Thyroid gland (tissue), 4 donors: ENCODE data around the gene LGI4. TPM values are rescaled to one million over a fixed set of nuclear protein-coding genes. Genes with fewer than 3 reads are reported as not detected.

ENCODE experiments used
- DNase-seq, 2 donors: peaks; one replicate each; pipeline ENCODE4 v3.0.0-alpha.2; 2019
- H3K27ac ChIP-seq, 3 donors: fragments of 200-600 bp; sonication (generic); 1 replicate in 2 of 3; 2 replicates in 1 of 3; pipeline ENCODE4 v1.5.1; 2016 to 2019; ENCODE audit warnings: mild to moderate bottlenecking in 1 of 3, moderate library complexity in 1 of 3
- H3K27me3 ChIP-seq: fragments of 200-600 bp; sonication (generic); one replicate; pipeline ENCODE4 v1.5.1; 2019
- H3K36me3 ChIP-seq, 2 donors: fragments of 200-600 bp; sonication (generic); one replicate each; pipeline ENCODE4 v1.5.1; 2016 to 2019
- H3K4me1 ChIP-seq, 2 donors: fragments of 200-600 bp; sonication (generic); one replicate each; pipeline ENCODE4 v1.5.1; 2017 to 2019
- H3K4me3 ChIP-seq, 3 donors: fragments of 200-600 bp; sonication (generic); replicated peaks in 1 of 3; 1 replicate in 2 of 3; 2 replicates in 1 of 3; pipeline ENCODE4 v1.5.1; 2016; ENCODE audit warnings: mild to moderate bottlenecking in 1 of 3
- H3K9me3 ChIP-seq: fragments of 200-600 bp; sonication (generic); one replicate; pipeline ENCODE4 v1.5.1; 2017
- CTCF ChIP-seq, 6 experiments: fragments of 200-600 bp in 3 of 6; fragments of 450-650 bp in 3 of 6; sonication (generic) in 3 of 6; IDR thresholded peaks; one replicate each; pipeline ENCODE4 v1.5.1; 2016 to 2019; ENCODE audit warnings: antibody characterized with exemption in 6 of 6, mild to moderate bottlenecking in 2 of 6, inconsistent platforms in 1 of 6, moderate library complexity in 1 of 6
- POLR2A ChIP-seq, 2 donors: fragments of 450-650 bp; IDR thresholded peaks; one replicate each; pipeline ENCODE4 v1.6.1; 2017; ENCODE audit warnings: antibody characterized with exemption in 2 of 2, mild to moderate bottlenecking in 2 of 2, moderate library complexity in 1 of 2
- WGBS, 2 donors: methylation state at CpG; one replicate each; pipeline ENCODE4 v1.1.5; 2017; 5-methylcytosine and 5-hydroxymethylcytosine counted together
- intact Hi-C: fragments of 100-400 bp; cut with DNase I; formaldehyde crosslinking; loops from one replicate; pipeline ENCODE4 v1.15.1; 2023
- total RNA-seq, 4 donors: library from RNA; depleted of rRNA; stranded (reverse); fragments of >200 nt; gene quantifications; one replicate each; pipeline ENCODE4 v1.2.3, GENCODE V29; 2016

The LGI4 gene
- total RNA-seq, 4 donors from 2014 or later, result 3.2 to 10.9 (median 6.9) TPM

DNA sequence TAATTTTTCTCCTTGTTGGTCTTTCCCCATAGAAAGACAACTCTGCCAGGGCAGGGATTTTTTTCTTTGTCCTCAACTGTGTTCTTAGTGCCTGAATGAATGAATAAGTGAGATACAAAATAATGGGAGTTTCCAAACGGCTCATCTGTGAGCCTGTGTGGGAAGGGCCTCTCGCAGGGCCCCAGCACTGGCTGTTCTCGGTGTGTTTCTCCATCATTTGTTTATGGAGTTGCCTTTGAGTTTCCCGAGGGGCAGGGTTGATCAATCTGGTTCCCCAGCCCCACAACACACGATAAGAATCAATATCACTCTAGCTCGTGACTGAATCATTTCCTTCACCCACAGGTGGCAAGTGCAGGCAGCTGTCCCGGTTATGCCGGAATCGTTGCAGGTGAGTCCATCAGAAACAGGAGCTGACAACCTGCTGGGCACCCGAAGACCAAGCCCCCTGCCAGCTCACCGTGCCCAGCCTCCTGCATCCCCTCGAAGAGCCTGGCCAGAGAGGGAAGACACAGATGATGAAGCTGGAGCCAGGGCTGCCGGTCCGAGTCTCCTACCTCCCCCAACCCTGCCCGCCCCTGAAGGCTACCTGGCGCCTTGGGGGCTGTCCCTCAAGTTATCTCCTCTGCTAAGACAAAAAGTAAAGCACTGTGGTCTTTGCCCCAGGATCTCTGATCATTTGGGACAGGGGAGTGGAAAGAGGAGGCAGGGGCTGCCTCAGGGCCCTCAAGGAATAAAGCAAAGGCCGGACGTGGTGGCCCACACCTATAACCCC is 34.5 kb upstream of the LGI4 start:
- Histone ChIP-seq H3K36me3 (peaks cover 0 to 6% of the 10 kb centered on the region in 2 donors), H3K4me3 (no peak overlapping the region), H3K27ac (no peak overlapping the region), H3K4me1 (no peaks in the 10 kb centered on the region), H3K9me3 (no peaks in the 10 kb centered on the region), H3K27me3 (no peaks in the 10 kb centered on the region)
- intact Hi-C loops, result no loop called here
- DNase-seq, result no peak
- WGBS, 2 donors, result 80 to 86% methylated on average over 15 to 18 of the region's 18 CpGs
- TF ChIP-seq POLR2A (IDR thresholded peaks at IDR 0.05) (no peak), CTCF (IDR thresholded peaks at IDR 0.05) (no peak)

- H3K27me3 ChIP-seq, result no peaks in the 10 kb centered on the region
- H3K27ac ChIP-seq, result no peak overlapping the region
- WGBS, 2 donors, result 75 to 87% methylated on average over 3 of the region's 3 CpGs
- no peaks in the 10 kb centered on the region for H3K9me3 ChIP-seq
- H3K4me1 ChIP-seq, result no peaks in the 10 kb centered on the region
- DNase-seq, result no peak
- H3K36me3 ChIP-seq, result peaks cover 4 to 6% of the 10 kb centered on the region in 2 donors
- TF ChIP-seq CTCF (IDR thresholded peaks at IDR 0.05) (no peak), POLR2A (IDR thresholded peaks at IDR 0.05) (no peak)
- H3K4me3 ChIP-seq, result no peak overlapping the region
- intact Hi-C loops, result no loop called here
Measured at GRCh38 chr19:35168196-35168595, 33.3 kb upstream of the LGI4 start.

- intact Hi-C loops, result no loop called here
- no peak for DNase-seq
- no peak for TF ChIP-seq POLR2A (IDR thresholded peaks at IDR 0.05)
- no peak for TF ChIP-seq CTCF (IDR thresholded peaks at IDR 0.05)
- no peak overlapping the region for H3K27ac ChIP-seq
- H3K27me3 ChIP-seq, result no peaks in the 10 kb centered on the region
- WGBS, 2 donors, result 80 to 88% methylated on average over 5 of the region's 5 CpGs
- H3K4me3 ChIP-seq, result no peak overlapping the region
- H3K36me3 ChIP-seq, result peaks cover 4 to 6% of the 10 kb centered on the region in 2 donors
- no peaks in the 10 kb centered on the region for H3K4me1 ChIP-seq
- H3K9me3 ChIP-seq, result no peaks in the 10 kb centered on the region
Measured at GRCh38 chr19:35167251-35168119, 32.6 kb upstream of the LGI4 start.

DNA sequence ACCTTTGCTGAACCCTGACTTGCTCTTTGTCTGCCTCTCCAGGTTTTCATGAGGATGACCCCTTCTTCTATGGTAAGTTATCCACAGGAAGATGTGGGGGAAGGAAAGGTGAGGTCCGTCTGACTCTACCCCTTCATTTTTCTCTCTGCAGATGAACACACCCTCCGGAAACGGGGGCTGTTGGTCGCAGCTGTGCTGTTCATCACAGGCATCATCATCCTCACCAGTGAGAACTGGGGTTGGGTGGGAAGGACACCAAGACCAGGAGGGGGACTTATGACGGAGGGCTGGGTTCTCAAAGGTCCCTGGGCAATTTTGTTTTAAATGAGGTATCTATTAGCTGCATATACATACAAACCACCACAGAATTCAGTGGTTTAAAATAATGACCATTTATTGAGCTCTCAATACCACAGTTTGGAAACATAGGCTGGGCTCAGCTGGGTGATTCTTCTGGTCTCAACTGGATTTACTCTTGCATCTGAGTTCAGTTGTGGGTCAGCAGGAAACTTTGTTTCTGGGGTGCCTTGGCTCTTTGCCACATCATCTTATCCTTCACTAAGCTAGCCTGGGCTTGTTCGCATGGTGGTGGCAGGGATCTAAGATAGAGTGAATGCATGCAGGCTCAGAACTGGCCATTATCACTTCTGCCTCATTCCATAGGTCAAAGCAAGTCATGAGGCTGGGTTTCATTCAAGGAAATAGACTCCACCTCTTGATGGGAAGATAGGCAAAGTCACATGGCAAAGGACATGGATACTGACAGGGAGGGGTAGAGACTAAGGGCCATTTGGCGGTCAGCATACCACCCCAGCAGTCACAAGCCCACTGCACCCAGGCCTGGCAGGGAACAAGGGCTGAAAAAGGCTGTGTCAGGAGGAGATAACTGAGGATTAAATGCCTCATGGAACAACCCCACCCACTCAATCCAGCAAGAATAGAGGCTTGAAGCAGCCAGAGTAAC is 31.5 kb upstream of the LGI4 start:
- no peaks in the 10 kb centered on the region for H3K9me3 ChIP-seq
- no peak for DNase-seq
- H3K4me3 ChIP-seq, result no peak overlapping the region
- intact Hi-C loops, result no loop called here
- H3K27ac ChIP-seq, result no peak overlapping the region
- WGBS, 2 donors, result 88 to 93% methylated on average over 7 of the region's 7 CpGs
- TF ChIP-seq POLR2A (IDR thresholded peaks at IDR 0.05) (no peak), CTCF (IDR thresholded peaks at IDR 0.05) (no peak)
- H3K36me3 ChIP-seq, result peaks cover 4 to 6% of the 10 kb centered on the region in 2 donors
- H3K27me3 ChIP-seq, result no peaks in the 10 kb centered on the region
- H3K4me1 ChIP-seq, result no peaks in the 10 kb centered on the region
